GM19238 (cell line): ENCODE measurements around the gene TFDP1.
"Not testable (repeated sequence)": the region's sequence is repeated elsewhere in the genome, so short reads cannot be mapped to it uniquely, and the experiment has no call there.

Experiments used
- DNase-seq: peaks from one replicate; pipeline ENCODE4 v3.0.0; 2011; ENCODE audit warnings: low spot score; ENCODE audit not compliant: insufficient read length

The TFDP1 gene

DNA sequence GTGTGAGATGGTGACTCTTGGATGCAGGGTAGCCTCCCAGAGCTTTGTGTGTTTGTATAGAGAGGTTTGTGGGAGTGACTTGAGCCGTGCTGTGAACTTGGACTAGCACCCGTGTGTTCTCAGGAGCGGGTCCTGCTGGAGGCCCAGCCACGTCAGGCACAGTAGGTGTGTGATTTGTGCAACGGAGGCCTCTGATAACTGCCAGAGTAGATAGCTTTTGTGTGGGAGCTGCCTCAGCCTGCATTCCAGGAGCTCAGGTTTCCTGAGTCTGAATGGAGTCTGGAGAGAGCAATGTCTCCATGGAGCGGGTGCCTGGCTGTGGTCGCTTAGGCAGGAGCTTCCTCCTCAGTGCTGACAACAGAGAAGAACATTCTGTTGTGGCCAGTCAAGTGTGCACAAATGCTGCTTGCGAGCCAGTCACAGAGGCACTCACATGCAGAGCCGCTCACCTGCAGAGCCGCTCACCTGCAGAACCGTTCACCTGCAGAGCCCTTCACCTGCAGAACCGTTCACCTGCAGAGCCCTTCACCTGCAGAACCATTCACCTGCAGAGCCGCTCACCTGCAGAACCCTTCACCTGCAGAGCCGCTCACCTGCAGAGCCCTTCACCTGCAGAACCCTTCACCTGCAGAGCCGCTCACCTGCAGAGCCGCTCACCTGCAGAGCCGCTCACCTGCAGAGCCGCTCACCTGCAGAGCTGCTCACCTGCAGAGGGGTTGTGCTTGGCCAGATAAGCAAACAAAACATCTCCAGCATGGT is 32.6 kb downstream of the TFDP1 start:
- DNase-seq: no peak

DNA sequence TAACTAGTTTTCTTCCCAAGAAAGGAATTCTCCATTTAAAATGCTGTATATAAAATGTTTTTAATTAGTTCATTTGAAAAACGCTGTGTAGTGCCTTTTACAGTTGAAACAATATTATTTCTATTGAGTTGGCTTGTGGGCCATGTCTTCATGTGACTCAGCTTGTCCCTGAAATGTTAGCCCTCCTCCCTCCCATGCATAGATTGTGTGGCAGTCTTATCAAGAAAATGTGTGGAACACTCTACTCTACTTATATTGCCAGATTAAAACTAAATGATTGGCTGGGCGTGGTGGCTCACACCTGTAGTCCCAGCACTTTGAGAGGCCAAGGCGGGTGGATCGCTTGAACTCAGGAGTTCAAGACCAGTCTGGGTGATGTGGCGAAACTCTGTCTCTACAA is 33.4 kb downstream of the TFDP1 start:
- no peak for DNase-seq

- DNase-seq: no peak
Measured at GRCh38 chr13:113618455-113618854, 33.9 kb downstream of the TFDP1 start.

- no peak for DNase-seq
Measured at GRCh38 chr13:113620036-113620796, 35.7 kb downstream of the TFDP1 start.

- no peak for DNase-seq
Measured at GRCh38 chr13:113621046-113621445, 36.5 kb downstream of the TFDP1 start.

DNA sequence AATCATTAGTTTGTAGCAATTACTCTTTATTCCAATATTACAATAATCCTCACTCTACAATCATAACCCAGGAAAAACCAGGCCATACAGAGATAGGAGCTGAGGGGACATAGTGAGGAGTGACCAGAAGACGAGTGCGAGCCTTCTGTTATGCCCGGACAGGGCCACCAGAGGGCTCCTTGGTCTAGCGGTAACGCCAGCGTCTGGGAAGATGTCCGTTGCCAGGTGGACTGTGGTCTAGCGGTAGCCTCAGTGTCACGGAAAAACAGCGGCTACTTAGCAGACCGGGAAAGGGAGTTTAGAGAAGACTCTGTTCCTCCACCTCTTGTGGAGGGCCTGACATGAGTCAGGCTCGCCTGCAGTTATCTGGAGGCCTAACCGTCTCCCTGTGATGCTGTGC is 36.9 kb downstream of the TFDP1 start:
- not testable (repeated sequence) for DNase-seq

- not testable (repeated sequence) for DNase-seq
Measured at GRCh38 chr13:113621986-113622550, 37.5 kb downstream of the TFDP1 start.

GRCh38 chr13:113622791-113623490 is 38.4 kb downstream of the TFDP1 start:
- DNase-seq: no peak

DNA sequence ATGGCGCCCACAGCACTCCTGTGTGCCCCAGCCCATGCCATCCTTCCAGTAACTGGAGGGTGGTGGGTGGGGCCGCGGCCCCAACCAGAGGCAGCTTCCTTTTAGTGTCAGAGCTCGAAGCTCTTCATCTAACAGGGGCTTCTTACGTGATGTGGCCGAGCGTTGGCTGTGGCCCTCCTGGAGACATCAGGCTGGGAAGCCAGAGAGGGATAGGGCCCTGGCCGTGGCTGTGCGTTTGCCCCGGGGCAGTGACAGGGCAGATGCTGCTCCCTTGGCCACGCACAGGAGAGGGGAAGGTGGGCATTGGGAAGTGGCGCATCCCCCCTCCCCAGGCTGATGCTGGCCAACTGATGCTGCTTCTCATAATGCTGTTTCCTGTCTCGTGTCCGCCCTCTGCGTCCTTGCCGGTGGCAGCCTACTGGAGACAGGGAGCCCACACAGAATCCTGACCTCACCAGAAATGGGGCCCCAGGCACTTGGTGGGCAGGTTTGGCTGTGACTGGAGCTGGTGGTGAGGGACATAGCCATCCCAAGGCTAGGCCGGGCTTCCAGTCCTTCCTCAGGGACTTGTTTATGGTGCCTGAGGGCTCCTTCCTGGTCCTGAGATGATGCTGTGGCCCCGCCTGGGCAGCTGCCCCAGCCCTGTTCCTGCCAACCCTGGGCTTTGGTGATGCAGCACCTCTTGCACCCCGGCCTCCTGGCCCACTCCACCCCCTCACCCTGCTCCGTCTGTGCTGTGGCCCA is 39.1 kb downstream of the TFDP1 start:
- no peak for DNase-seq

DNA sequence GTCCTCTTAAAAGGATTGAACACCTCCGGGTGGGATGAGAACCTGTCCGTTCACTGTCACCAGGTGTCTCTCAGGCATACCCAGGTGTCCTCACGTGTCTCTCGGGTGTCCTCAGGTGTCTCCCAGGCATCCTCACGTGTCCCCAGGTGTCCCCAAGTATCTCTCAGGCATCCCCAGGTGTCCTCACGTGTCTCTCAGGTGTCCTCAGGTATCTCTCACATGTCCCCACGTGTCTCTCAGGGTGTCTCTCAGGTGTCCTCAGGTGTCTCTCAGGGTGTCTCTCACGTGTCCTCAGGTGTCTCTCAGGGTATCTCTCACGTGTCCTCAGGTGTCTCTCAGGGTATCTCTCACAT is 39.7 kb downstream of the TFDP1 start:
- no peak for DNase-seq

DNA sequence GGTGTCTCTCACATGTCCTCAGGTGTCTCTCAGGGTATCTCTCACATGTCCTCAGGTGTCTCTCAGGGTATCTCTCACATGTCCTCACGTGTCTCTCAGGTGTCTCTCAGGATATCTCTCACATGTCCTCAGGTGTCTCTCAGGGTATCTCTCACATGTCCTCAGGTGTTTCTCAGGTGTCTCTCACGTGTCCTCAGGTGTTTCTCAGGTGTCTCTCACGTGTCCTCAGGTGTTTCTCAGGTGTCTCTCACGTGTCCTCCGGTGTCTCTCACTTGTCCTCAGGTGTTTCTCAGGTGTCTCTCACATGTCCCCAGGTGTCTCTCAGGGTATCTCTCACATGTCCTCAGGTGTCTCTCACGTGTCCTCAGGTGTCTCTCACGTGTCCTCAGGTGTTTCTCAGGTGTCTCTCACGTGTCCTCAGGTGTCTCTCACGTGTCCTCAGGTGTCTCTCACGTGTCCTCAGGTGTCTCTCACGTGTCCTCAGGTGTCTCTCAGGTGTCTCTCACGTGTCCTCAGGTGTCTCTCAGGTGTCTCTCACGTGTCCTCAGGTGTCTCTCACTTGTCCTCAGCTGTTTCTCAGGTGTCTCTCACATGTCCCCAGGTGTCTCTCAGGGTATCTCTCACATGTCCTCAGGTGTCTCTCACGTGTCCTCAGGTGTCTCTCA is 40.2 kb downstream of the TFDP1 start:
- not testable (repeated sequence) for DNase-seq

- DNase-seq: no peak
Measured at GRCh38 chr13:113625965-113626721, 41.6 kb downstream of the TFDP1 start.

DNA sequence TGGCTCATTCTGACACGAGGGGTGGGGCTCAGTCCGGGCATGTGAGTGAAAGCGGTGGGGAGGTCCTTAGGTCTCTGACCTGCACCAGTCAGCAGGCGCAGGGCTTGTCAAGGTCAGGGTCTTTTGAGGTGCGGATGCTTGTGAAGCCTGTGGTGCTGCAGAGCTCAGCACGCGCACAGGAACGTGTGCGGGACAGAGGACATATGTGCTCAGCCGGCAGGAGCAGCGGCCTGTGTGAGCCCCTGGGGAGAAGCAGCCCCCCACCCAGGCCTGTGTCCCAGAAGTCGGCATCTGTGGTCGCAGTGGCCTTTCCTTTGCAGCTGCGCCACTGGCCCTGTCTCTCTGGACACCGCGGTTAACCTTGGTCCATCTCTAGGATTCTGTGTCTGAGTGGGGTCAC is 42.6 kb downstream of the TFDP1 start:
- no peak for DNase-seq

- no peak for DNase-seq
Measured at GRCh38 chr13:113628291-113629270, 44.0 kb downstream of the TFDP1 start.

DNA sequence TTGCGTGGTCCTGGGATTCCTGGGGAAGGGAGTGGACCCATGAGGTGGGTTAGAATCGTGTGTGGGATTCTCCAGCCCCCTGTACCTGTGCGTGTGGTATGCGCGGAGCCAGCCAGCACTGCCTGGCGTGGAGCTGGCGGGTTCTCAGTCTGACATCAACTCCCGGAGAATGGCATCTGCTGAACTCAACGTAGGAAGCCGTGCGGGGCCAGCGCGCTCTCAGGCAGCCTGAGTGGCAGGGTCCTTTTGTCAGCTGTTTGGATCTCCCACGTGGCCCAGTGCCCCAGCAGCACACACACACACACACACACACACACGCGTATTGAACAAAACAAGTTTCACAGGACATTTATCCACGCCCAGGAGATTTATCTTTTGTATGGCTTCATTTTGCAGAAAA is 45.3 kb downstream of the TFDP1 start:
- DNase-seq: no peak

- DNase-seq: no peak
Measured at GRCh38 chr13:113630296-113630695, 45.7 kb downstream of the TFDP1 start.

DNA sequence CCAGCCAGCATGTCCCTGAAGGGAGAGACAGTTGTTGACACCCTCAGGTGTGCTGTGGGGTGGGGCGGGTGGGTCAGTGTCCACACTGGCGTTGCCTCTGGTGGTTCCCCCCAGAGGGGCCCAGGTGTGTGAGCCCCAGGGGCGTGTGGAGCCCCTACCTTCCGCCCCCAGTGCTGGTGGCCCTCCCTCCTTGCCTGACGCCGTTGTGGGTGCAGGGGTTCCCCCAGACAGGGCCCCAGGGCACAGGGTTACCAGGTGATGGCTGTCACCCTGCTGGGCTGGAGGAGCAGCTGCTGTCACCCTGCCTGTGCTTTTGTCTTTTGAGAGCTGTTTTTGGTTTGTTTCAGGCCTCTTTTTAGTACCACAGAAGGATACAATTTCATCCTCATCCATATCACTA is 46.3 kb downstream of the TFDP1 start:
- no peak for DNase-seq

GRCh38 chr13:113631341-113632095 is 47.0 kb downstream of the TFDP1 start:
- DNase-seq: no peak
